ENCODE data around the gene RNF144B. TPM values are rescaled to one million over a fixed set of nuclear protein-coding genes. Genes with fewer than 3 reads are reported as not detected.

Gene RNF144B
- total RNA-seq, 1 donor from 2014 or later, result 14.7 TPM

GRCh38 chr6:18507018-18507415, 119.9 kb downstream of the RNF144B start:
- DNase-seq (ENCODE audit: extremely low spot score, unreplicated experiment), result no peak

GRCh38 chr6:18507561-18507960, 120.4 kb downstream of the RNF144B start:
- Mint-ChIP-seq H3K4me3 (ENCODE audit: unreplicated experiment) (no peak overlapping the region), H3K36me3 (ENCODE audit: unreplicated experiment) (no peaks in the 10 kb centered on the region), H3K9me3 (ENCODE audit: unreplicated experiment) (no peaks in the 10 kb centered on the region), H3K27me3 (ENCODE audit: unreplicated experiment) (no peaks in the 10 kb centered on the region), H3K4me1 (ENCODE audit: unreplicated experiment) (peaks cover 19% of the 10 kb centered on the region), H3K27ac (ENCODE audit: unreplicated experiment) (no peak overlapping the region)
- no peak for DNase-seq (ENCODE audit: extremely low spot score, unreplicated experiment)
- no peak for TF ChIP-seq CTCF (IDR thresholded peaks at IDR 0.05)

More at GRCh38 chr6:18507018-18507415, 119.9 kb downstream of the RNF144B start:
- peaks cover 19% of the 10 kb centered on the region for H3K4me1 Mint-ChIP-seq (ENCODE audit: unreplicated experiment)
- no peak overlapping the region for H3K27ac Mint-ChIP-seq (ENCODE audit: unreplicated experiment)
- H3K9me3 Mint-ChIP-seq (ENCODE audit: unreplicated experiment), result no peaks in the 10 kb centered on the region
- H3K36me3 Mint-ChIP-seq (ENCODE audit: unreplicated experiment), result no peaks in the 10 kb centered on the region
- H3K27me3 Mint-ChIP-seq (ENCODE audit: unreplicated experiment), result no peaks in the 10 kb centered on the region
- no peak for TF ChIP-seq CTCF (IDR thresholded peaks at IDR 0.05)
- no peak overlapping the region for H3K4me3 Mint-ChIP-seq (ENCODE audit: unreplicated experiment)

GRCh38 chr6:18509871-18510643, 122.9 kb downstream of the RNF144B start:
- peaks cover 7% of the 10 kb centered on the region for H3K4me1 Mint-ChIP-seq (ENCODE audit: unreplicated experiment)
- H3K36me3 Mint-ChIP-seq (ENCODE audit: unreplicated experiment), result no peaks in the 10 kb centered on the region
- H3K27me3 Mint-ChIP-seq (ENCODE audit: unreplicated experiment), result no peaks in the 10 kb centered on the region
- no peak overlapping the region for H3K27ac Mint-ChIP-seq (ENCODE audit: unreplicated experiment)
- no peak overlapping the region for H3K4me3 Mint-ChIP-seq (ENCODE audit: unreplicated experiment)
- no peak for TF ChIP-seq CTCF (IDR thresholded peaks at IDR 0.05)
- H3K9me3 Mint-ChIP-seq (ENCODE audit: unreplicated experiment), result no peaks in the 10 kb centered on the region
- DNase-seq (ENCODE audit: extremely low spot score, unreplicated experiment), result no peak

GRCh38 chr6:18510644-18511033, 123.5 kb downstream of the RNF144B start:
- no peak overlapping the region for H3K27ac Mint-ChIP-seq (ENCODE audit: unreplicated experiment)
- no peak for DNase-seq (ENCODE audit: extremely low spot score, unreplicated experiment)
- no peaks in the 10 kb centered on the region for H3K9me3 Mint-ChIP-seq (ENCODE audit: unreplicated experiment)
- no peaks in the 10 kb centered on the region for H3K27me3 Mint-ChIP-seq (ENCODE audit: unreplicated experiment)
- no peaks in the 10 kb centered on the region for H3K36me3 Mint-ChIP-seq (ENCODE audit: unreplicated experiment)
- peaks cover 9% of the 10 kb centered on the region for H3K4me1 Mint-ChIP-seq (ENCODE audit: unreplicated experiment)
- H3K4me3 Mint-ChIP-seq (ENCODE audit: unreplicated experiment), result no peak overlapping the region
- TF ChIP-seq CTCF (IDR thresholded peaks at IDR 0.05), result no peak

GRCh38 chr6:18511211-18511610, 124.1 kb downstream of the RNF144B start:
- Mint-ChIP-seq H3K27ac (ENCODE audit: unreplicated experiment) (no peak overlapping the region), H3K36me3 (ENCODE audit: unreplicated experiment) (no peaks in the 10 kb centered on the region), H3K9me3 (ENCODE audit: unreplicated experiment) (no peaks in the 10 kb centered on the region), H3K4me3 (ENCODE audit: unreplicated experiment) (no peak overlapping the region), H3K27me3 (ENCODE audit: unreplicated experiment) (no peaks in the 10 kb centered on the region), H3K4me1 (ENCODE audit: unreplicated experiment) (peaks cover 14% of the 10 kb centered on the region)
- no peak for DNase-seq (ENCODE audit: extremely low spot score, unreplicated experiment)
- TF ChIP-seq CTCF (IDR thresholded peaks at IDR 0.05), result no peak
